H1 (cell line): ENCODE measurements around the gene ABLIM1. TPM values are rescaled to one million over a fixed set of nuclear protein-coding genes. Genes with fewer than 3 reads are reported as not detected.
"Not testable (repeated sequence)": the region's sequence is repeated elsewhere in the genome, so short reads cannot be mapped to it uniquely, and the experiment has no call there.

Source experiments
- CTCF ChIA-PET: fragments of 300-600 bp; sonication (Branson Sonifier 250); formaldehyde crosslinking; loops from one replicate; lab custom pipeline; 2021; ENCODE audit not compliant: partially characterized antibody; lab: Charles Lee
- POLR2A ChIA-PET: fragments of 300-600 bp; sonication (Branson Sonifier 250); formaldehyde crosslinking; loops from one replicate; lab custom pipeline; 2021; ENCODE audit warnings: inconsistent platforms; ENCODE audit not compliant: partially characterized antibody; lab: Charles Lee
- DNase-seq, 2 experiments: peaks; one replicate each; pipeline versions ENCODE4 v3.0.0 to v3.0.0-alpha.2; 2010 to 2022; ENCODE audit warnings: low spot score in 2 of 2, low read depth in 1 of 2, mixed read lengths in 1 of 2
- FAIRE-seq: peaks from 2 replicates; lab custom pipeline; 2011; peaks lifted over from hg19 to GRCh38; lab: Jason Lieb, UNC
- H2AFZ ChIP-seq: 2 replicates; pipeline ENCODE4 v1.8.1; 2012; ENCODE audit warnings: low read length, inconsistent platforms
- H2AK5ac ChIP-seq: 2 replicates; pipeline ENCODE4 v1.6.1; 2013; ENCODE audit warnings: low read depth, low read length
- H2BK120ac ChIP-seq: replicated peaks from 2 replicates; pipeline ENCODE3; 2013; ENCODE audit warnings: low read depth, low read length, inconsistent platforms
- H2BK12ac ChIP-seq: 2 replicates; pipeline ENCODE4 v1.6.1; 2013; ENCODE audit warnings: low read depth, low read length
- H2BK15ac ChIP-seq: 2 replicates; pipeline ENCODE4 v1.6.1; 2013; ENCODE audit warnings: low read length
- H2BK20ac ChIP-seq: 2 replicates; pipeline ENCODE4 v1.6.1; 2013; ENCODE audit warnings: low read length
- H2BK5ac ChIP-seq: 2 replicates; pipeline ENCODE4 v1.6.1; 2013; ENCODE audit warnings: low read depth, low read length
- H3K14ac ChIP-seq: 2 replicates; pipeline ENCODE4 v1.6.1; 2013; ENCODE audit warnings: inconsistent platforms; ENCODE audit not compliant: insufficient read length
- H3K18ac ChIP-seq: 2 replicates; pipeline ENCODE4 v1.6.1; 2013; ENCODE audit warnings: low read length; ENCODE audit errors: extremely low read depth
- H3K23ac ChIP-seq: 2 replicates; pipeline ENCODE4 v1.6.1; 2013; ENCODE audit warnings: inconsistent platforms; ENCODE audit not compliant: insufficient read length
- H3K23me2 ChIP-seq: 2 replicates; pipeline ENCODE4 v1.6.1; 2013; ENCODE audit warnings: low read depth, low read length
- H3K27ac ChIP-seq: 2 replicates; pipeline ENCODE4 v1.6.1; 2011; ENCODE audit warnings: low read depth, low read length, inconsistent platforms
- H3K27me3 ChIP-seq, 4 experiments: replicated peaks in 1 of 4; 1 replicate in 1 of 4; 2 replicates in 3 of 4; pipeline versions ENCODE4 v1.6.1 to v1.8.1; 2011 to 2013; ENCODE audit warnings: low read length in 3 of 4, mild to moderate bottlenecking in 3 of 4, inconsistent platforms in 2 of 4, mixed read lengths in 2 of 4, moderate library complexity in 1 of 4; ENCODE audit not compliant: control insufficient read depth in 3 of 4, insufficient read depth in 3 of 4; ENCODE audit errors: extremely low read depth in 1 of 4
- H3K36me3 ChIP-seq, 4 experiments: 2 replicates each; pipeline versions ENCODE4 v1.6.1 to v1.8.1; 2011 to 2013; ENCODE audit warnings: mild to moderate bottlenecking in 4 of 4, low read length in 3 of 4, moderate library complexity in 2 of 4, control low read depth in 1 of 4, inconsistent platforms in 1 of 4; ENCODE audit not compliant: insufficient read depth in 4 of 4, control insufficient read depth in 2 of 4
- H3K4ac ChIP-seq: replicated peaks from 2 replicates; pipeline ENCODE3; 2013; ENCODE audit warnings: low read length, low read depth, mixed read lengths, inconsistent platforms; ENCODE audit not compliant: insufficient read length
- H3K4me1 ChIP-seq, 4 experiments: replicated peaks in 1 of 4; 1 replicate in 1 of 4; 2 replicates in 3 of 4; pipeline versions ENCODE4 v1.6.1 to v1.8.1; 2011 to 2013; ENCODE audit warnings: low read length in 3 of 4, inconsistent platforms in 2 of 4, mixed read lengths in 1 of 4; ENCODE audit not compliant: insufficient read depth in 4 of 4, control insufficient read depth in 3 of 4
- H3K4me2 ChIP-seq, 2 experiments: 2 replicates each; pipeline versions ENCODE4 v1.6.1 to v1.8.1; 2011 to 2013; ENCODE audit warnings: low read depth in 2 of 2, low read length in 2 of 2, control low read depth in 1 of 2, inconsistent platforms in 1 of 2, mild to moderate bottlenecking in 1 of 2; ENCODE audit not compliant: insufficient read depth in 1 of 2
- H3K4me3 ChIP-seq, 4 experiments: fragments of 200-600, 300-600 bp in 1 of 4; sonication (generic), shearing (Covaris generic), sonication (Bioruptor Twin) in 1 of 4; 2 replicates each; pipeline versions ENCODE4 v1.5.1 to v1.8.1; 2011 to 2016; ENCODE audit warnings: low read length in 4 of 4, low read depth in 3 of 4, control low read depth in 2 of 4, inconsistent platforms in 2 of 4, mild to moderate bottlenecking in 2 of 4, mixed read lengths in 1 of 4, moderate library complexity in 1 of 4; ENCODE audit not compliant: insufficient read depth in 2 of 4; ENCODE audit errors: extremely low read depth in 1 of 4
- H3K56ac ChIP-seq: replicated peaks from 2 replicates; pipeline ENCODE3; 2013; ENCODE audit warnings: low read depth, mild to moderate bottlenecking, mixed read lengths, low read length, inconsistent platforms; ENCODE audit not compliant: insufficient read length
- H3K79me1 ChIP-seq: 2 replicates; pipeline ENCODE4 v1.6.1; 2013; ENCODE audit warnings: low read depth, low read length, control low read depth
- H3K79me2 ChIP-seq, 2 experiments: 2 replicates each; pipeline versions ENCODE4 v1.6.1 to v1.8.1; 2012 to 2013; ENCODE audit warnings: low read length in 2 of 2, mild to moderate bottlenecking in 2 of 2, inconsistent platforms in 1 of 2; ENCODE audit not compliant: insufficient read depth in 2 of 2, control insufficient read depth in 1 of 2
- H3K9ac ChIP-seq, 4 experiments: replicated peaks in 1 of 4; 1 replicate in 1 of 4; 2 replicates in 3 of 4; pipeline versions ENCODE4 v1.6.1 to v1.8.1; 2011 to 2013; ENCODE audit warnings: low read depth in 3 of 4, low read length in 3 of 4, control low read depth in 2 of 4, mild to moderate bottlenecking in 2 of 4, moderate library complexity in 2 of 4, inconsistent platforms in 1 of 4; ENCODE audit errors: extremely low read depth in 1 of 4
- H3K9me3 ChIP-seq, 2 experiments: 2 replicates each; pipeline versions ENCODE4 v1.6.1 to v1.8.1; 2012 to 2013; ENCODE audit warnings: mild to moderate bottlenecking in 2 of 2, moderate library complexity in 2 of 2, control low read depth in 1 of 2, inconsistent platforms in 1 of 2, low read depth in 1 of 2, low read length in 1 of 2, mixed read lengths in 1 of 2; ENCODE audit not compliant: insufficient read depth in 2 of 2
- H4K20me1 ChIP-seq, 2 experiments: replicated peaks in 1 of 2; 2 replicates each; pipeline versions ENCODE3 to v1.8.1; 2011 to 2013; ENCODE audit warnings: inconsistent platforms in 2 of 2, low read length in 2 of 2, mild to moderate bottlenecking in 1 of 2; ENCODE audit not compliant: insufficient read depth in 2 of 2, control insufficient read depth in 1 of 2
- H4K5ac ChIP-seq: 2 replicates; pipeline ENCODE4 v1.6.1; 2013; ENCODE audit warnings: low read length, low read depth, mixed read lengths, inconsistent platforms; ENCODE audit not compliant: insufficient read length
- H4K8ac ChIP-seq: 2 replicates; pipeline ENCODE4 v1.8.0; 2013; ENCODE audit warnings: mild to moderate bottlenecking, moderate library complexity, low read length, inconsistent platforms; ENCODE audit not compliant: insufficient read depth; ENCODE audit errors: extremely low read depth
- H4K91ac ChIP-seq: replicated peaks from 2 replicates; pipeline ENCODE3; 2013; ENCODE audit warnings: low read length, mixed read lengths, inconsistent platforms; ENCODE audit not compliant: insufficient read length
- polyA plus RNA-seq, 7 experiments: library from polyadenylated mRNA; depleted of rRNA in 3 of 7; stranded (reverse) in 5 of 7; unstranded in 2 of 7; fragments of >200 nt in 5 of 7; fragments of 200-250 nt in 2 of 7; gene quantifications; 1 replicate in 5 of 7; 2 replicates in 1 of 7; 4 replicates in 1 of 7; pipeline versions ENCODE4 v1.2.1 to v1.2.3, GENCODE V29; 2011 to 2013; ENCODE audit warnings: missing spikeins in 2 of 7, mixed read lengths in 2 of 7
- total RNA-seq: library from RNA; stranded (reverse); fragmentation: NEBNext Ultra II Directional; extraction: Animal tissue kit (Norgen Biotek cat#: 25700); gene quantifications from 2 replicates; pipeline ENCODE4 v1.2.1, GENCODE V29; 2021

Gene ABLIM1
- total and polyA plus RNA-seq, 2 of the 8 experiments (the other 6 are each of a cell fraction or from before 2014, with no cell fraction given): 51.2 to 51.7 TPM

DNA sequence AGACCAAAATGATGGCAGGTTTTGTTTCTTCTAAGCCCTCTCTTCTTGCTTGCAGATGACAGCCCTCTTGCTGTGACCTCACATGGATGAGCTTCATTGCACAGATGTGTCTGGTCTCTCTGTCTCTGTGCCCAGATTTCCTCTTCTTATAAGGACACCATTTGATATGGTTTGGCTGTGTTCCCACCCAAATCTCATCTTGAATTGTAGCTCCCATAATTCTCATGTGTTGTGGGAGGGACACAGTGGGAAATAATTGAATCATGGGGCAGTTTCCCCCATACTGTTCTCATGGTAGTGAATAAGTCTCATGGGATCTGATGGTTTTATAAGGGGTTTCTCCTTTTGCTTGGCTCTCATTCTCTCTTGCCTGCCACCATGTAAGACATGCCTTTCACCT, 38.2 kb upstream of the ABLIM1 start:
- H2BK20ac ChIP-seq, H4K91ac ChIP-seq, H3K4ac ChIP-seq, H3K14ac ChIP-seq, FAIRE-seq, H2AK5ac ChIP-seq, H2BK5ac ChIP-seq, H3K56ac ChIP-seq, H2BK120ac ChIP-seq, H3K27ac ChIP-seq, DNase-seq, H4K20me1 ChIP-seq, H2AFZ ChIP-seq, H3K36me3 ChIP-seq, H3K27me3 ChIP-seq, H3K18ac ChIP-seq, H3K4me1 ChIP-seq, H3K9ac ChIP-seq, H3K79me1 ChIP-seq, H2BK15ac ChIP-seq, H3K4me2 ChIP-seq, H3K79me2 ChIP-seq, H3K23ac ChIP-seq, POLR2A ChIA-PET, H3K23me2 ChIP-seq, H3K4me3 ChIP-seq, H4K5ac ChIP-seq, H3K9me3 ChIP-seq, H2BK12ac ChIP-seq, H4K8ac ChIP-seq: not testable (repeated sequence)
- CTCF ChIA-PET: interaction anchor here (0.9 to 10.9 kb wide), 6 partner anchors 18 to 206 kb away, joined by 3 to 155 read pairs (median 4); no protein-coding TSS in a partner anchor
